ENCODE measurements around the gene ARHGAP29.

DNA sequence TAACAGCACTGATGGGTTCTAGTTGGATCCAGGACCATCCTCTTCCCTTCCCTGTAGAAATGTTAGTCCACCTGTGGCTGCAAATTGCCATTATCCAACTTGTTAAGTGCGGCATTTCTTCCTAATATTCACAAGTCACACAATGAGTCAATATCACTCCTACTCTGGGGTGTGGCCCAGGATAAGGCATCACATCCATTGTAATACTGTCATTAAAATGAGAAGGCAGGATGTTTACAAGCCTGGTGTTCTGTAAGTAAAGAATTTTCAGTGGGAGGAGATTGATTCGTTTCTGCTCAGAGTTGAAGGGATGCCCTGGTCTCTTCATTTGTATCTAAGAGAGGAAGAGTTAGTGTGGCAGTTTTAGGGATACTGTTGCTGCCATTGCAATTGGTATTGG, 18.1 kb upstream of the ARHGAP29 start:
- TF ChIP-seq, protein P1, sequence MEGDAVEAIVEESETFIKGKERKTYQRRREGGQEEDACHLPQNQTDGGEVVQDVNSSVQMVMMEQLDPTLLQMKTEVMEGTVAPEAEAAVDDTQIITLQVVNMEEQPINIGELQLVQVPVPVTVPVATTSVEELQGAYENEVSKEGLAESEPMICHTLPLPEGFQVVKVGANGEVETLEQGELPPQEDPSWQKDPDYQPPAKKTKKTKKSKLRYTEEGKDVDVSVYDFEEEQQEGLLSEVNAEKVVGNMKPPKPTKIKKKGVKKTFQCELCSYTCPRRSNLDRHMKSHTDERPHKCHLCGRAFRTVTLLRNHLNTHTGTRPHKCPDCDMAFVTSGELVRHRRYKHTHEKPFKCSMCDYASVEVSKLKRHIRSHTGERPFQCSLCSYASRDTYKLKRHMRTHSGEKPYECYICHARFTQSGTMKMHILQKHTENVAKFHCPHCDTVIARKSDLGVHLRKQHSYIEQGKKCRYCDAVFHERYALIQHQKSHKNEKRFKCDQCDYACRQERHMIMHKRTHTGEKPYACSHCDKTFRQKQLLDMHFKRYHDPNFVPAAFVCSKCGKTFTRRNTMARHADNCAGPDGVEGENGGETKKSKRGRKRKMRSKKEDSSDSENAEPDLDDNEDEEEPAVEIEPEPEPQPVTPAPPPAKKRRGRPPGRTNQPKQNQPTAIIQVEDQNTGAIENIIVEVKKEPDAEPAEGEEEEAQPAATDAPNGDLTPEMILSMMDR (IDR thresholded peaks at IDR 0.05): no peak
- no peak for TF ChIP-seq POLR2A (IDR thresholded peaks at IDR 0.05)

Measured in Peyer's patch (tissue), 4 donors.